OCI-LY1 (cell line): ENCODE measurements around the gene NR4A1.

ENCODE experiments used
- CTCF ChIP-seq: fragments of 200-600 bp; sonication (generic), shearing (Covaris generic); IDR thresholded peaks from 2 replicates; pipeline ENCODE4 v1.5.1; 2017; ENCODE audit warnings: mild to moderate bottlenecking, antibody characterized with exemption, low read length, moderate library complexity, mixed read lengths
- EZH2 ChIP-seq: fragments of 200-600 bp; sonication (generic), shearing (Covaris generic); IDR thresholded peaks from 2 replicates; pipeline ENCODE4 v1.8.0; 2017; ENCODE audit warnings: borderline replicate concordance, mixed run types, mild to moderate bottlenecking, antibody characterized with exemption, low read length, moderate library complexity, mixed read lengths

- TF ChIP-seq CTCF = no peak
- TF ChIP-seq EZH2 = no peak
These were observed 36.4 kb upstream of the NR4A1 start for GRCh38 chr12:52014567-52015530.
